Stomach smooth muscle (tissue), 2 donors: ENCODE results near the gene CCDC30.

ENCODE experiments used
- H3K27ac ChIP-seq: one replicate; pipeline ENCODE4 v1.7.0; 2013; ENCODE audit warnings: mild to moderate bottlenecking, low read length, inconsistent platforms
- H3K27me3 ChIP-seq, 2 donors: one replicate each; pipeline ENCODE4 v1.7.0; 2013; ENCODE audit warnings: low read length in 2 of 2; ENCODE audit not compliant: insufficient read depth in 2 of 2, control insufficient read depth in 1 of 2
- H3K36me3 ChIP-seq, 2 donors: one replicate each; pipeline ENCODE4 v1.7.0; 2013; ENCODE audit warnings: low read length in 2 of 2; ENCODE audit not compliant: control insufficient read depth in 2 of 2, insufficient read depth in 2 of 2
- H3K4me1 ChIP-seq: one replicate; pipeline ENCODE4 v1.7.0; 2013; ENCODE audit warnings: low read length; ENCODE audit not compliant: control insufficient read depth, insufficient read depth
- H3K4me3 ChIP-seq, 2 donors: one replicate each; pipeline ENCODE4 v1.7.0; 2013; ENCODE audit warnings: low read length in 2 of 2
- H3K9ac ChIP-seq, 2 donors: one replicate each; pipeline ENCODE4 v1.7.0; 2013; ENCODE audit warnings: low read length in 2 of 2, mild to moderate bottlenecking in 1 of 2
- H3K9me3 ChIP-seq, 2 donors: one replicate each; pipeline ENCODE4 v1.7.0; 2013; ENCODE audit warnings: low read length in 2 of 2; ENCODE audit not compliant: control insufficient read depth in 2 of 2
- donor health status: healthy.
- donor health status: Pancreatic carcinoma.

Gene CCDC30

DNA sequence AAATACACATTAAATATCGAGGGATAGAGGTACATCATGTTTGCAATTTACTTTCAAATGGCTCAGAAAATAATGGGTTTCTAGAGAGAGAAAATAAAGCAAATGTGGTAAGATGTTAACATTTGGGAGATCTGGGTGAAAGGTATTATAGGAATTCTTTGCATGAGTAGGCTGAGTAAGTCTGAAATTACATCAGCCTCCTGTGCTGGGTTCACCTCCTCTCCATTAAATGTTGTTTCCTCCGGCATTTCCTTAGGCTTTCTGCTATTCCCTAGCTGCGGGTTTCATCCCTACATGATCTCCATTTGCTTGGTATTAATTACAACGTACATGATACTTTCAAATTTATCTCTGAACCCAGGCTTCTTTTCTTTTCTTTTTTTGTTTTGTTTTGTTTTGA, 38.9 kb upstream of the CCDC30 start:
- Histone ChIP-seq H3K4me3 (no peak overlapping the region), H3K4me1 (peaks cover 32% of the 10 kb centered on the region), H3K9ac (no peak overlapping the region), H3K9me3 (no peaks in the 10 kb centered on the region), H3K27me3 (no peaks in the 10 kb centered on the region), H3K27ac (no peak overlapping the region), H3K36me3 (no peaks in the 10 kb centered on the region)

GRCh38 chr1:42427240-42427639, 35.8 kb upstream of the CCDC30 start:
- Histone ChIP-seq H3K9ac (no peak overlapping the region), H3K36me3 (no peaks in the 10 kb centered on the region), H3K9me3 (no peaks in the 10 kb centered on the region), H3K27me3 (no peaks in the 10 kb centered on the region), H3K27ac (no peak overlapping the region), H3K4me3 (no peak overlapping the region), H3K4me1 (peaks cover 6% of the 10 kb centered on the region)

- Histone ChIP-seq H3K27ac (no peak overlapping the region), H3K27me3 (no peaks in the 10 kb centered on the region), H3K9ac (no peak overlapping the region), H3K9me3 (no peaks in the 10 kb centered on the region), H3K36me3 (no peaks in the 10 kb centered on the region), H3K4me3 (no peak overlapping the region), H3K4me1 (no peaks in the 10 kb centered on the region)
Measured at GRCh38 chr1:42429603-42430002, 33.5 kb upstream of the CCDC30 start.

- H3K4me1 ChIP-seq: no peaks in the 10 kb centered on the region
- H3K27me3 ChIP-seq: no peaks in the 10 kb centered on the region
- no peak overlapping the region for H3K4me3 ChIP-seq
- no peaks in the 10 kb centered on the region for H3K9me3 ChIP-seq
- no peak overlapping the region for H3K9ac ChIP-seq
- H3K27ac ChIP-seq: no peak overlapping the region
- no peaks in the 10 kb centered on the region for H3K36me3 ChIP-seq
Measured at GRCh38 chr1:42430286-42431135, 32.6 kb upstream of the CCDC30 start.

DNA sequence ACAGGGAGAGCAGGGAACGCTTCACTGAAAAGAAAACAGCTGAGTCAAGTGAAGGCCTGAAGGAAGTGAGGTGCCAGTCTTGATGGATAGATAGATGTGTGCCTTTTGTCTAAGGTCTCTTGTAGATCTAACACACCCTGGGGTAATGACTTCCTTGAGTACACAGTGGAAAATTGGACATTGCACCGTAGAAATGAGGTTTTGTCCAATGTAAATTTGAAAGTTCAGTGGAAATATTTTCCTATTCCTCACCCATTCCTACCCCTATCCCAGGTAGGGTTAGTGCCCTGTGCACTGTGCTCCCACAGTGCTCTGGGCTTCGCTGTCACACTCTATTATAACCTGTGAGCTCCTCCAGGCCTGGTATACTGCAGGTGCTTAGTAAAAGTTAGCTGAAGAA, 31.6 kb upstream of the CCDC30 start:
- Histone ChIP-seq H3K4me1 (no peaks in the 10 kb centered on the region), H3K36me3 (no peaks in the 10 kb centered on the region), H3K27ac (no peak overlapping the region), H3K4me3 (no peak overlapping the region), H3K9ac (no peak overlapping the region), H3K9me3 (no peaks in the 10 kb centered on the region), H3K27me3 (no peaks in the 10 kb centered on the region)

- Histone ChIP-seq H3K27me3 (no peaks in the 10 kb centered on the region), H3K9me3 (no peaks in the 10 kb centered on the region), H3K9ac (no peak overlapping the region), H3K4me1 (no peaks in the 10 kb centered on the region), H3K27ac (no peak overlapping the region), H3K36me3 (no peaks in the 10 kb centered on the region), H3K4me3 (no peak overlapping the region)
Measured at GRCh38 chr1:42432714-42433113, 30.4 kb upstream of the CCDC30 start.

DNA sequence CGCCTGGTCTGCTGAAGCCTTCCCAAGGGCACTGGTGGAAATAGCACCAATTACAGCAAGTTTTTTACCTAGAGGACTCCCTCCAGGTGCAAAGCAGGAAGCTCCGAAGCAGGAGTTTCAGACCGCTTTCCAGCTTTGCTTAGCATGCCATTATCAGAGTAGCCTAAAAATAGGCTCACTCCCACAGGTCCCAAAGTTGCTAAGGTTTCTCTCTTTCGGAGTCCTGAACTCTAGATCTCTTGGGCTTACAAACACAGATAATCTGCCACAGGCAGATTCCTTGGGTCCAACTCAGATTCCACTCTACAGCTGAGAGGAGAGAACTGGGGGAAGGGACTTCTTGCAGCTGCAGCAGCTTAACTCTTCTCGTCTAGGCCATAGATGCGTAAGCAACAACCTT, 29.7 kb upstream of the CCDC30 start:
- no peaks in the 10 kb centered on the region for H3K27me3 ChIP-seq
- H3K9me3 ChIP-seq: no peaks in the 10 kb centered on the region
- no peak overlapping the region for H3K9ac ChIP-seq
- H3K27ac ChIP-seq: no peak overlapping the region
- no peaks in the 10 kb centered on the region for H3K4me1 ChIP-seq
- no peaks in the 10 kb centered on the region for H3K36me3 ChIP-seq
- no peak overlapping the region for H3K4me3 ChIP-seq

DNA sequence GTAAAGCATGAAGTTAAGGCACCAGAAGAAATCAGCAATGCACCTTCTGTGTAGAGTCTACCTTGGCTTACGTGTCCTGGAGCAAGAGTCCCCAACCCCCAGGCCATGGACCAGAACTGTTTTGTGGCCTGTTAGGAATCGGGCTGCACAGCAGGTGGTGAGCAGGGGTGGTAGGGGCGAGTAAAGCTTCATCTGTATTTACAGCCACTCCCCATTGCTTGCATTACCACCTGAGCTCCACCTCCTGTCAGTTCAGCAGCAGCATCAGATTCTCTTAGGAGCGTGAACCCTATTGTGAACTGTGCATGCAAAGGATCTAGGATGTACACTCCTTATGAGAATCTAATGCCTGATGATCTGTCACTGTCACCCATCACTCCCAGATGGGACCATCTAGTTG, 28.7 kb upstream of the CCDC30 start:
- Histone ChIP-seq H3K9ac (no peak overlapping the region), H3K27me3 (no peaks in the 10 kb centered on the region), H3K36me3 (no peaks in the 10 kb centered on the region), H3K27ac (no peak overlapping the region), H3K4me3 (no peak overlapping the region), H3K4me1 (no peaks in the 10 kb centered on the region), H3K9me3 (no peaks in the 10 kb centered on the region)

- no peaks in the 10 kb centered on the region for H3K9me3 ChIP-seq
- H3K27me3 ChIP-seq: no peaks in the 10 kb centered on the region
- no peak overlapping the region for H3K9ac ChIP-seq
- no peak overlapping the region for H3K4me3 ChIP-seq
- H3K4me1 ChIP-seq: no peaks in the 10 kb centered on the region
- H3K27ac ChIP-seq: no peak overlapping the region
- H3K36me3 ChIP-seq: no peaks in the 10 kb centered on the region
Measured at GRCh38 chr1:42439940-42440339, 23.1 kb upstream of the CCDC30 start.

DNA sequence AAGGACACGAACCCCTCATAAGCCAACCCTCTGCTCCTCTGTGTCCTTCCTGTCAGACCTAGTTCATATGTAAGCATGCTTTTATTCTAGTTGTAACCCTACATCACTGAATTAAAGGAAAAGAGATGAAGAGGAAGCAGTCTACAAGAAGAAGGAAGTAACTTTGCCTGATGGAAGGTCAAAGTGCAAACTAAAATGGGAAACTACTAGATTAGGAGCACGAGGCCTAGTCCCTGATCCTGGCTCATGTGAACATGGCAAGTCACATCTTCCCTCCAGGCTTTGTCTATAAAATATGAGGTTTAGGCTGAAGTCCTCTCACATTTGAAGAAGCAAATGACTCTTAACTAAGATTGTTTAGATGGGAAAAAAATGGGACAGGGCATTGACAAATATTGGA, 20.4 kb upstream of the CCDC30 start:
- no peak overlapping the region for H3K27ac ChIP-seq
- H3K4me3 ChIP-seq: no peak overlapping the region
- H3K27me3 ChIP-seq: no peaks in the 10 kb centered on the region
- no peak overlapping the region for H3K9ac ChIP-seq
- no peaks in the 10 kb centered on the region for H3K36me3 ChIP-seq
- no peaks in the 10 kb centered on the region for H3K4me1 ChIP-seq
- H3K9me3 ChIP-seq: no peaks in the 10 kb centered on the region

- no peak overlapping the region for H3K4me3 ChIP-seq
- no peaks in the 10 kb centered on the region for H3K4me1 ChIP-seq
- H3K27ac ChIP-seq: no peak overlapping the region
- no peaks in the 10 kb centered on the region for H3K36me3 ChIP-seq
- no peaks in the 10 kb centered on the region for H3K27me3 ChIP-seq
- no peak overlapping the region for H3K9ac ChIP-seq
- no peaks in the 10 kb centered on the region for H3K9me3 ChIP-seq
Measured at GRCh38 chr1:42449256-42449655, 13.8 kb upstream of the CCDC30 start.
